Left renal pelvis (tissue), 4 donors: ENCODE measurements around the gene C16orf95. TPM values are rescaled to one million over a fixed set of nuclear protein-coding genes. Genes with fewer than 3 reads are reported as not detected.
"Not testable (repeated sequence)": the region's sequence is repeated elsewhere in the genome, so short reads cannot be mapped to it uniquely, and the experiment has no call there.

Source experiments
- DNase-seq, 4 donors: peaks; one replicate each; pipeline ENCODE4 v3.0.0-alpha.2; 2013; ENCODE audit warnings: low read depth in 4 of 4, low spot score in 3 of 4
- polyA plus RNA-seq, 4 donors: library from polyadenylated mRNA; unstranded; fragments of 120-200 nt; gene quantifications; one replicate each; pipeline ENCODE4 v1.2.1, GENCODE V29; 2013; ENCODE audit not compliant: insufficient read length in 4 of 4

C16orf95 gene
- polyA plus RNA-seq, 4 donors, result 2.5 to 4.2 (median 3.8) TPM

GRCh38 chr16:87259431-87259830, 57.8 kb downstream of the C16orf95 start:
- no peak for DNase-seq

DNA sequence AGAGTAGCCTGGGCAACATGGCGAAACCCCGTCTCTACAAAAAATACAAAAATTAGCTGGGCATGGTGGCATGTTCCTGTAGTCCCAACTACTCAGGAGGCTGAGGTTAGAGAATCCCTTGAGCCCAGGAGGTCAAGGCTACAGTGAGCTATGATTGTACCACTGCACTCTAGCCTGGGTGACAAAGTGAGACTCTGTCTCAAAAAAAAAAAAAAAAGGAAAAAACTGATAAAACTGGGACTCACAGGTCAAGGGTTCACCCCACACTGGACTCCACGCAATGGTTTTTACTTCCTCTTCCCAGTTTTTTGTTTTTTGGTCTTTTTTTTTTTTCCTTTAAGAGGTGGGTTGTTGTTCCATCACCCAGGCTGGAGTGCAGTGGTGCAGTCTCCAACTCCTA, 58.5 kb downstream of the C16orf95 start:
- not testable (repeated sequence) for DNase-seq

DNA sequence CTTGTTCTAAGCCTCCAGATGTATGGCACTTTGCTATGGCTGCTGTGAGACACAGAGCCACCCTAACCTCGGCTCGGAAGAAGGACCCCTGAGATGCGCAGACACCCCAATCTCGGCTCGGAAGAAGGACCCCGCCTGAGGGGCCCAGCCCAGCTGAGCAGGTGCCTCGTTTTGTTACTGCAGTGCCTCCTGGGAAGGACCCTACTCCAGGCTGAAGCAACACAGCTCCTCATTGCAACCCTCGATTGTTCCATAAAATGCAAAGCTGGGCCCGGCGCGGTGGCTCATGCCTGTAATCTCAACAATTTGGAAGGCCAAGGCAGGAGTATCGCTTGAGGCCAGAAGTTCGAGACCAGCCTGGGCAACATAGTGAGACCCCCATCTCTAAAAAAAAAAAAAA, 61.3 kb downstream of the C16orf95 start:
- DNase-seq, result no peak

GRCh38 chr16:87254734-87255133, 62.5 kb downstream of the C16orf95 start:
- DNase-seq, result no peak

DNA sequence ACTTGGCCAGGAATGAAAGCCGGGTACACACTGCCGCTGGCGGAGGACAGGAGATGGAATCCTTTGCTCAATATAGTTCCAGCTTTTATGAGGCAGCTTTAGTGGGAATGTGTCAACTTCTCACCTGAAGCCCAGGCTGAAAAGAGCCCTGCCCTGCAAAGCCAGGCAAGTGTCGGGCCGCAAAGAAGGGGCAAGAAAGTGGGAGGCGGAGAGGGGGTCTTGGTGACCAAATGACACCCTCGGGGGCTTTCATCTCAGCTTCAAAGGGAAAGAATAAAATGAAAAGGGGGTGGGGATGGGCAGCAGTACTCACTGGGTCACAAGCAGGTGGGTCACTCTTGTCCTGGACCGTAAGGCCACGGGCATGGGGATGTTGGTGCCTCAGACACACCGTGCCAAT, 62.9 kb downstream of the C16orf95 start:
- DNase-seq, result no peak

GRCh38 chr16:87253536-87253935, 63.7 kb downstream of the C16orf95 start:
- DNase-seq, result no peak

Other genes with a start within 250 kb of the C16orf95 start
- gene FBXO31, start 66.4 kb upstream of the C16orf95 start, polyA plus RNA-seq, result 10 to 100 TPM; 20.1 to 25.4 (median 22.8) TPM
- 10 to 100 TPM; 55.8 to 76.5 (median 75.0) TPM for gene MAP1LC3B, start 74.9 kb upstream of the C16orf95 start, polyA plus RNA-seq
- gene ZCCHC14, start 175.6 kb upstream of the C16orf95 start, polyA plus RNA-seq, result 10 to 100 TPM; 28.3 to 35.5 (median 34.5) TPM